Measurements from ENCODE around the gene PPP1R3D.
"Not testable (repeated sequence)": the region's sequence is repeated elsewhere in the genome, so short reads cannot be mapped to it uniquely, and the experiment has no call there.

Gene PPP1R3D

GRCh38 chr20:59912609-59913008, 27.5 kb downstream of the PPP1R3D start:
- Mint-ChIP-seq H3K27ac (no peak overlapping the region), H3K4me3 (no peak overlapping the region), H3K36me3 (ENCODE audit: low read depth) (no peaks in the 10 kb centered on the region), H3K27me3 (peaks cover 4% of the 10 kb centered on the region), H3K4me1 (ENCODE audit: low read depth) (no peaks in the 10 kb centered on the region), H3K9me3 (no peaks in the 10 kb centered on the region)

- no peaks in the 10 kb centered on the region for H3K36me3 Mint-ChIP-seq (ENCODE audit: low read depth)
- no peaks in the 10 kb centered on the region for H3K4me1 Mint-ChIP-seq (ENCODE audit: low read depth)
- H3K27ac Mint-ChIP-seq, result no peak overlapping the region
- no peaks in the 10 kb centered on the region for H3K9me3 Mint-ChIP-seq
- H3K4me3 Mint-ChIP-seq, result no peak overlapping the region
- H3K27me3 Mint-ChIP-seq, result peaks cover 4% of the 10 kb centered on the region
These were observed 29.1 kb downstream of the PPP1R3D start for GRCh38 chr20:59911041-59911440.

GRCh38 chr20:59908855-59909254, 31.2 kb downstream of the PPP1R3D start:
- Mint-ChIP-seq H3K27me3 (peaks cover 4% of the 10 kb centered on the region), H3K27ac (no peak overlapping the region), H3K9me3 (no peaks in the 10 kb centered on the region), H3K4me1 (ENCODE audit: low read depth) (no peaks in the 10 kb centered on the region), H3K36me3 (ENCODE audit: low read depth) (no peaks in the 10 kb centered on the region), H3K4me3 (no peak overlapping the region)

- Mint-ChIP-seq H3K9me3 (no peaks in the 10 kb centered on the region), H3K4me1 (ENCODE audit: low read depth) (no peaks in the 10 kb centered on the region), H3K36me3 (ENCODE audit: low read depth) (no peaks in the 10 kb centered on the region), H3K27ac (no peak overlapping the region), H3K4me3 (no peak overlapping the region), H3K27me3 (no peaks in the 10 kb centered on the region)
These were observed 36.5 kb downstream of the PPP1R3D start for GRCh38 chr20:59903621-59904020.

- no peaks in the 10 kb centered on the region for H3K4me1 Mint-ChIP-seq (ENCODE audit: low read depth)
- no peaks in the 10 kb centered on the region for H3K9me3 Mint-ChIP-seq
- no peak overlapping the region for H3K4me3 Mint-ChIP-seq
- H3K27ac Mint-ChIP-seq, result no peak overlapping the region
- no peaks in the 10 kb centered on the region for H3K36me3 Mint-ChIP-seq (ENCODE audit: low read depth)
- H3K27me3 Mint-ChIP-seq, result no peaks in the 10 kb centered on the region
These were observed 37.6 kb downstream of the PPP1R3D start for GRCh38 chr20:59902470-59902869.

- no peaks in the 10 kb centered on the region for H3K9me3 Mint-ChIP-seq
- H3K27me3 Mint-ChIP-seq, result no peaks in the 10 kb centered on the region
- H3K4me3 Mint-ChIP-seq, result no peak overlapping the region
- no peaks in the 10 kb centered on the region for H3K36me3 Mint-ChIP-seq (ENCODE audit: low read depth)
- H3K4me1 Mint-ChIP-seq (ENCODE audit: low read depth), result no peaks in the 10 kb centered on the region
- H3K27ac Mint-ChIP-seq, result no peak overlapping the region
These were observed 44.2 kb downstream of the PPP1R3D start for GRCh38 chr20:59895908-59896307.

GRCh38 chr20:59891581-59891980, 48.5 kb downstream of the PPP1R3D start:
- no peaks in the 10 kb centered on the region for H3K27me3 Mint-ChIP-seq

GRCh38 chr20:59890035-59890434, 50.1 kb downstream of the PPP1R3D start:
- H3K27ac Mint-ChIP-seq; H3K9me3 Mint-ChIP-seq; H3K36me3 Mint-ChIP-seq (ENCODE audit: low read depth); H3K4me1 Mint-ChIP-seq (ENCODE audit: low read depth); H3K27me3 Mint-ChIP-seq; H3K4me3 Mint-ChIP-seq: not testable (repeated sequence)

More at GRCh38 chr20:59891581-59891980, 48.5 kb downstream of the PPP1R3D start:
- H3K9me3 Mint-ChIP-seq, result no peaks in the 10 kb centered on the region
- H3K4me3 Mint-ChIP-seq, result no peak overlapping the region
- H3K36me3 Mint-ChIP-seq (ENCODE audit: low read depth), result no peaks in the 10 kb centered on the region
- H3K27ac Mint-ChIP-seq, result no peak overlapping the region
- H3K4me1 Mint-ChIP-seq (ENCODE audit: low read depth), result no peaks in the 10 kb centered on the region

- H3K9me3 Mint-ChIP-seq, result no peaks in the 10 kb centered on the region
- H3K27ac Mint-ChIP-seq, result no peak overlapping the region
- no peaks in the 10 kb centered on the region for H3K4me1 Mint-ChIP-seq (ENCODE audit: low read depth)
These were observed 52.1 kb downstream of the PPP1R3D start for GRCh38 chr20:59888050-59888449.

More at GRCh38 chr20:59888050-59888449, 52.1 kb downstream of the PPP1R3D start:
- H3K36me3 Mint-ChIP-seq (ENCODE audit: low read depth), result no peaks in the 10 kb centered on the region
- no peaks in the 10 kb centered on the region for H3K27me3 Mint-ChIP-seq
- no peak overlapping the region for H3K4me3 Mint-ChIP-seq
